ENCODE data around the gene CHID1.
A peak's percentile ranks its signal among the peaks of the same experiment; 100 is the strongest.

CHID1 gene

GRCh38 chr11:824292-824880 lies 86.2 kb downstream of the CHID1 start:
- no peak for DNase-seq (ENCODE audit: low read depth in 2 of 2)

GRCh38 chr11:823441-824291 lies 86.9 kb downstream of the CHID1 start:
- DNase-seq (ENCODE audit: low read depth in 2 of 2) = no peak

GRCh38 chr11:821512-822371 lies 88.9 kb downstream of the CHID1 start:
- DNase-seq (ENCODE audit: low read depth in 2 of 2) = no peak

GRCh38 chr11:820655-821511 lies 89.7 kb downstream of the CHID1 start:
- no peak for DNase-seq (ENCODE audit: low read depth in 2 of 2)

- no peak for DNase-seq (ENCODE audit: low read depth in 2 of 2)
Measured at GRCh38 chr11:819943-820649, 90.5 kb downstream of the CHID1 start.

- peak; percentile 68 to 71 for DNase-seq (ENCODE audit: low read depth in 2 of 2)
Measured at GRCh38 chr11:819129-819931, 91.3 kb downstream of the CHID1 start.

- no peak for DNase-seq (ENCODE audit: low read depth in 2 of 2)
Measured at GRCh38 chr11:818396-819128, 92.0 kb downstream of the CHID1 start, which contains the start of gene PNPLA2. Gene PNPLA2 (plus strand): TSS chr11:818914. CDS start chr11:819719, 805 bp downstream.
